GM12878 (cell line): ENCODE data around the gene HK3. TPM values are rescaled to one million over a fixed set of nuclear protein-coding genes. Genes with fewer than 3 reads are reported as not detected.

Experiments used
- ATAC-seq: fragments of 200-7000 bp; cut with Tn5 transposase; 3 replicates; pipeline ENCODE4 v1.9.1; 2020; ENCODE audit warnings: mild to moderate bottlenecking, moderate library complexity
- BruUV-seq: library from RNA; stranded (reverse); fragments of 400-500 nt; replicated peaks from 2 replicates; lab custom pipeline; 2021; lab: Mats Ljungman, UMichigan
- CTCF ChIA-PET: fragments of 300-600 bp; sonication (Branson Sonifier 250); formaldehyde crosslinking; extraction: SDS; loops from one replicate; lab custom pipeline; 2021; ENCODE audit warnings: inconsistent platforms; lab: Yijun Ruan, JAX
- POLR2A ChIA-PET: fragments of 350-600 bp; formaldehyde crosslinking; extraction: SDS; loops from one replicate; lab custom pipeline; 2021; ENCODE audit warnings: inconsistent platforms; lab: Charles Lee
- RAD21 ChIA-PET: fragments of 300-600 bp; sonication (Branson Sonifier 250); formaldehyde crosslinking; loops from one replicate; lab custom pipeline; 2023; ENCODE audit warnings: antibody characterized with exemption; ENCODE audit not compliant: unreplicated experiment; lab: Charles Lee
- SMC1A ChIA-PET: fragments of 300-600 bp; sonication (Branson Sonifier 250); formaldehyde crosslinking; loops from one replicate; lab custom pipeline; 2023; ENCODE audit not compliant: unreplicated experiment, uncharacterized antibody; lab: Charles Lee
- DNase-seq: peaks from one replicate; pipeline ENCODE4 v3.0.0-alpha.2; 2011; ENCODE audit warnings: low read depth, low spot score
- FAIRE-seq: peaks from 3 replicates; lab custom pipeline; 2011; peaks lifted over from hg19 to GRCh38; lab: Jason Lieb, UNC
- H2AFZ ChIP-seq: 2 replicates; pipeline ENCODE4 v1.6.0; 2011; ENCODE audit warnings: low read depth, low read length, control low read depth; ENCODE audit not compliant: control insufficient read depth
- H3K27ac ChIP-seq: 2 replicates; pipeline ENCODE4 v1.5.1; 2011; ENCODE audit warnings: control low read depth; ENCODE audit not compliant: control insufficient read depth, insufficient read depth
- H3K27me3 ChIP-seq, 2 experiments: replicated peaks in 1 of 2; 2 replicates each; pipeline versions ENCODE4 v1.6.0 to v1.6.1; 2011; ENCODE audit warnings: low read length in 1 of 2; ENCODE audit not compliant: control insufficient read depth in 2 of 2, insufficient read depth in 2 of 2
- H3K36me3 ChIP-seq, 2 experiments: 2 replicates each; pipeline ENCODE4 v1.5.1; 2011; ENCODE audit warnings: low read length in 1 of 2; ENCODE audit not compliant: control insufficient read depth in 2 of 2, insufficient read depth in 2 of 2
- H3K4me1 ChIP-seq: 2 replicates; pipeline ENCODE4 v1.6.1; 2011; ENCODE audit warnings: mild to moderate bottlenecking, low read length, moderate library complexity, mixed read lengths; ENCODE audit not compliant: control insufficient read depth, insufficient read depth
- H3K4me2 ChIP-seq: 2 replicates; pipeline ENCODE4 v1.6.0; 2011; ENCODE audit warnings: control low read depth; ENCODE audit not compliant: control insufficient read depth, insufficient read depth
- H3K4me3 ChIP-seq: fragments of 200-600 bp; sonication (generic); 2 replicates; pipeline ENCODE4 v1.5.1; 2016
- H3K79me2 ChIP-seq: 2 replicates; pipeline ENCODE4 v1.6.0; 2011; ENCODE audit warnings: low read length; ENCODE audit not compliant: control insufficient read depth, insufficient read depth
- H3K9ac ChIP-seq: 2 replicates; pipeline ENCODE4 v1.8.0; 2011; ENCODE audit warnings: low read length, control low read depth, mixed read lengths; ENCODE audit not compliant: control insufficient read depth, insufficient read depth
- H3K9me3 ChIP-seq: replicated peaks from 3 replicates; pipeline ENCODE4 v1.5.1; 2011; ENCODE audit warnings: mild to moderate bottlenecking, low read length; ENCODE audit not compliant: control insufficient read depth, insufficient read depth
- H4K20me1 ChIP-seq: 2 replicates; pipeline ENCODE4 v1.6.0; 2011; ENCODE audit not compliant: control insufficient read depth, insufficient read depth
- ATF7 ChIP-seq: fragments of 450-650 bp; IDR thresholded peaks from 2 replicates; pipeline ENCODE4 v1.6.1; 2016; ENCODE audit warnings: low read depth, mild to moderate bottlenecking
- CBX3 ChIP-seq: fragments of 200-600 bp; sonication (generic); IDR thresholded peaks from 2 replicates; pipeline ENCODE4 v1.6.1; 2016; ENCODE audit warnings: low read depth, borderline replicate concordance
- CEBPB ChIP-seq, 2 experiments: fragments of 150-350 bp in 1 of 2; IDR thresholded peaks; 2 replicates each; pipeline ENCODE4 v1.6.1; 2012 to 2014; ENCODE audit warnings: low read depth in 2 of 2, low read length in 2 of 2, borderline replicate concordance in 1 of 2, inconsistent platforms in 1 of 2
- ESRRA ChIP-seq: IDR thresholded peaks from 2 replicates; pipeline ENCODE4 v1.6.1; 2012; ENCODE audit warnings: mild to moderate bottlenecking, low read length, improper control_type of control experiment
- IRF5 ChIP-seq: fragments of 450-650 bp; IDR thresholded peaks from 2 replicates; pipeline ENCODE4 v1.6.1; 2017; ENCODE audit warnings: borderline replicate concordance
- MEF2A ChIP-seq: IDR thresholded peaks from 2 replicates; pipeline ENCODE4 v1.6.1; 2011; ENCODE audit warnings: low read depth, mild to moderate bottlenecking, low read length, moderate library complexity; ENCODE audit not compliant: insufficient read depth
- MEF2B ChIP-seq: fragments of 450-650 bp; IDR thresholded peaks from 2 replicates; pipeline ENCODE4 v1.6.1; 2018; ENCODE audit warnings: mild to moderate bottlenecking, moderate library complexity; ENCODE audit not compliant: partially characterized antibody, poor library complexity, severe bottlenecking
- NFYA ChIP-seq: IDR thresholded peaks from 2 replicates; pipeline ENCODE4 v1.6.1; 2011; ENCODE audit warnings: low read depth, mild to moderate bottlenecking, low read length, improper control_type of control experiment, borderline replicate concordance
- RELB ChIP-seq: fragments of 450-650 bp; IDR thresholded peaks from 2 replicates; pipeline ENCODE4 v1.6.1; 2017; ENCODE audit warnings: low read depth, mild to moderate bottlenecking, moderate library complexity
- RFX5 ChIP-seq: IDR thresholded peaks from 2 replicates; pipeline ENCODE4 v1.6.1; 2011; ENCODE audit warnings: low read depth, low read length, improper control_type of control experiment
- SRF ChIP-seq, 2 experiments: IDR thresholded peaks; 2 replicates each; pipeline ENCODE4 v1.6.1; 2011; ENCODE audit warnings: low read depth in 2 of 2, low read length in 2 of 2, mild to moderate bottlenecking in 1 of 2, moderate library complexity in 1 of 2
- TCF7 ChIP-seq: IDR thresholded peaks from 2 replicates; pipeline ENCODE4 v1.6.1; 2014; ENCODE audit warnings: antibody characterized with exemption, borderline replicate concordance
- WRNIP1 ChIP-seq: IDR thresholded peaks from 2 replicates; pipeline ENCODE4 v1.6.1; 2011; ENCODE audit warnings: low read depth, low read length, improper control_type of control experiment, borderline replicate concordance
- WGBS: methylation state at CpG from one replicate; pipeline ENCODE4 v1.1.6; 2016; ENCODE audit warnings: low lambda C conversion rate; ENCODE audit not compliant: insufficient replicate concordance, insufficient coverage; ENCODE audit errors: missing lambda C conversion rate; 5-methylcytosine and 5-hydroxymethylcytosine counted together
- in situ Hi-C: fragments of 300-500 bp; cut with MboI; formaldehyde crosslinking; loops from 9 replicates; pipeline ENCODE4 v1.14.3; 2018; ENCODE audit warnings: mixed read lengths
- intact Hi-C: fragments of 100-400 bp; cut with micrococcal nuclease; formaldehyde crosslinking; loops from one replicate; pipeline ENCODE4 v1.14.2; 2022; ENCODE audit not compliant: unreplicated experiment
- polyA plus RNA-seq, 11 experiments: library from polyadenylated mRNA; depleted of rRNA in 4 of 11; unstranded in 6 of 11; stranded (reverse) in 5 of 11; fragments of >200 nt; fragmentation: Nextera tagmentation in 4 of 11; fragmentation: Illumina TruSeq in 1 of 11; extraction: Ambion mirVana in 4 of 11; extraction: Trizol in 1 of 11; gene quantifications; 1 replicate in 1 of 11; 2 replicates in 10 of 11; pipeline versions ENCODE4 v1.2.1 to v1.2.3, GENCODE V29; 2011 to 2016; ENCODE audit warnings: inconsistent platforms in 2 of 11, missing spikeins in 2 of 11, low read depth in 1 of 11
- total RNA-seq, 4 experiments: library from RNA; depleted of rRNA in 3 of 4; stranded (reverse); fragments of >200 nt in 3 of 4; fragmentation: Illumina TruSeq in 1 of 4; extraction: Trizol in 1 of 4; gene quantifications; 2 replicates each; pipeline versions ENCODE4 v1.2.1 to v1.2.3, GENCODE V29; 2013 to 2021
- TF ChIP-seq, protein P1 (sequence below): fragments of 150-350 bp; IDR thresholded peaks from 2 replicates; pipeline ENCODE4 v1.6.1; 2014; ENCODE audit warnings: mild to moderate bottlenecking, low read depth, low read length
- TF ChIP-seq, protein P2 (sequence below): IDR thresholded peaks from 2 replicates; pipeline ENCODE4 v1.6.1; 2011; ENCODE audit warnings: low read depth, mild to moderate bottlenecking, low read length, moderate library complexity, borderline replicate concordance; ENCODE audit errors: extremely low read depth

Gene HK3
- total and polyA plus RNA-seq, 10 of the 15 experiments (the other 5 are each of a cell fraction or from before 2014, with no cell fraction given) = 0.13 to 1.3 (median 0.26) TPM; not detected in 4

DNA sequence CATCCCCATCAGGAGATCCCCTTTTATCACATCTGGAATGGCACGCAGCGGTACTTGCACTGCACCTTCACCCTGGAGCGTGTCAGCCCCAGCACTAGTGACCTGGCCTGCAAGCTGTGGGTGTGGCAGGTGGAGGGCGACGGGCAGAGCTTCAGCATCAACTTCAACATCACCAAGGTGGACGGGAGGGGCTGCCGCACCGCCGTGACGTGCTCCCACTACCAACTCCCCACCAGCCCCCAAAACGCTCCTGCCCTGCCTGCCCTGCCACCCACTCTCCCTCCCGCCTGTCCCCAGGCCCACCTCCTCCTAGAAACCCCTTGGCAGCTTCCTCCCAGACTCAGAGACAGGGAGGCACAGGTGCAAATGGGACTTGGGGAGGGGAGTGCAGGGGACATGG is 20.7 kb downstream of the HK3 start:
- ChIA-PET SMC1A (no interaction called here), CTCF (no interaction called here), RAD21 (interaction anchor here (0.6 kb wide), 1 partner anchor 231 kb away, joined by 3 read pairs; the partner anchor contains the start of gene TSPAN17), POLR2A (no interaction called here)
- Histone ChIP-seq H4K20me1 (no peaks in the 10 kb centered on the region), H3K27me3 (peaks cover 0 to 4% of the 10 kb centered on the region in 2 experiments; a peak in 3 of 4 replicates), H2AFZ (no peak overlapping the region), H3K36me3 (no peaks in the 10 kb centered on the region), H3K4me1 (no peaks in the 10 kb centered on the region), H3K9ac (no peak overlapping the region), H3K4me3 (no peak overlapping the region), H3K79me2 (no peaks in the 10 kb centered on the region), H3K9me3 (no peaks in the 10 kb centered on the region; the same call in 2 of the 3 replicates), H3K4me2 (no peak overlapping the region), H3K27ac (no peak overlapping the region)
- FAIRE-seq (no peak), ATAC-seq (no peak), DNase-seq (no peak)
- in situ Hi-C loops = no loop called here
- BruUV-seq = no TSS peak
- intact Hi-C loops = no loop called here
- WGBS = 64% methylated on average over 10 of the region's 12 CpGs
- no peak for TF ChIP-seq MEF2A
- no peak for TF ChIP-seq WRNIP1
- no peak for TF ChIP-seq NFYA
- TF ChIP-seq ESRRA = no peak
- no peak for TF ChIP-seq CEBPB (IDR thresholded peaks at IDR 0.05; ENCODE audit: borderline replicate concordance in 1 of 2, low read depth in 2 of 2, low read length in 2 of 2)
- no peak for TF ChIP-seq CBX3
- TF ChIP-seq IRF5 = no peak
- TF ChIP-seq, protein P1, sequence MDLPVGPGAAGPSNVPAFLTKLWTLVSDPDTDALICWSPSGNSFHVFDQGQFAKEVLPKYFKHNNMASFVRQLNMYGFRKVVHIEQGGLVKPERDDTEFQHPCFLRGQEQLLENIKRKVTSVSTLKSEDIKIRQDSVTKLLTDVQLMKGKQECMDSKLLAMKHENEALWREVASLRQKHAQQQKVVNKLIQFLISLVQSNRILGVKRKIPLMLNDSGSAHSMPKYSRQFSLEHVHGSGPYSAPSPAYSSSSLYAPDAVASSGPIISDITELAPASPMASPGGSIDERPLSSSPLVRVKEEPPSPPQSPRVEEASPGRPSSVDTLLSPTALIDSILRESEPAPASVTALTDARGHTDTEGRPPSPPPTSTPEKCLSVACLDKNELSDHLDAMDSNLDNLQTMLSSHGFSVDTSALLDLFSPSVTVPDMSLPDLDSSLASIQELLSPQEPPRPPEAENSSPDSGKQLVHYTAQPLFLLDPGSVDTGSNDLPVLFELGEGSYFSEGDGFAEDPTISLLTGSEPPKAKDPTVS = no peak
- no peak for TF ChIP-seq MEF2B
- no peak for TF ChIP-seq TCF7
- no peak for TF ChIP-seq RFX5
- TF ChIP-seq RELB = no peak
- no peak for TF ChIP-seq SRF (IDR thresholded peaks at IDR 0.05; ENCODE audit: low read depth in 2 of 2, low read length in 2 of 2)
- TF ChIP-seq, protein P2, sequence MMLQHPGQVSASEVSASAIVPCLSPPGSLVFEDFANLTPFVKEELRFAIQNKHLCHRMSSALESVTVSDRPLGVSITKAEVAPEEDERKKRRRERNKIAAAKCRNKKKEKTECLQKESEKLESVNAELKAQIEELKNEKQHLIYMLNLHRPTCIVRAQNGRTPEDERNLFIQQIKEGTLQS = no peak
- no peak for TF ChIP-seq ATF7
